ENCODE results near the gene USP47.

Gene USP47

GRCh38 chr11:11977206-11977938 is 135.6 kb downstream of the USP47 start:
- no peaks in the 10 kb centered on the region for H3K36me3 ChIP-seq (ENCODE audit: control insufficient read depth, low read length)
- no peak overlapping the region for H3K4me2 ChIP-seq (ENCODE audit: low read length)
- H3F3A ChIP-seq (ENCODE audit: control insufficient read depth, insufficient read depth): no peaks in the 10 kb centered on the region
- no peaks in the 10 kb centered on the region for H3K9me2 ChIP-seq (replicated peaks; ENCODE audit: control insufficient read depth, low read length)
- no peaks in the 10 kb centered on the region for H3K27me3 ChIP-seq (ENCODE audit: control insufficient read depth, low read length)
- peaks cover 5% of the 10 kb centered on the region for H3K4me1 ChIP-seq (ENCODE audit: control insufficient read depth, low read length)
- H3K9me3 ChIP-seq (ENCODE audit: control insufficient read depth, insufficient read depth, low read length): no peaks in the 10 kb centered on the region
- TF ChIP-seq EZH2phosphoT487 (IDR thresholded peaks at IDR 0.05; ENCODE audit: borderline replicate concordance, low read length): no peak
- TF ChIP-seq CTCF (IDR thresholded peaks at IDR 0.05; ENCODE audit: low read depth, low read length, poor library complexity, severe bottlenecking): no peak
- H4K20me1 ChIP-seq (ENCODE audit: control insufficient read depth, insufficient read depth, low read depth, low read length): no peaks in the 10 kb centered on the region
- no peak overlapping the region for H3K4me3 ChIP-seq (ENCODE audit: low read length)
- no peaks in the 10 kb centered on the region for H3K79me2 ChIP-seq (ENCODE audit: control insufficient read depth, low read length)
- H3K27ac ChIP-seq (ENCODE audit: low read depth, low read length): no peak overlapping the region

GRCh38 chr11:11978098-11978637 is 136.4 kb downstream of the USP47 start:
- no peak overlapping the region for H3K4me3 ChIP-seq (ENCODE audit: low read length)
- no peaks in the 10 kb centered on the region for H3K36me3 ChIP-seq (ENCODE audit: control insufficient read depth, low read length)
- no peaks in the 10 kb centered on the region for H3K9me2 ChIP-seq (replicated peaks; ENCODE audit: control insufficient read depth, low read length)
- no peak for TF ChIP-seq EZH2phosphoT487 (IDR thresholded peaks at IDR 0.05; ENCODE audit: borderline replicate concordance, low read length)
- 0 out of 2 replicates have a peak overlapping the region, but pooled peaks have one; percentile 11 for H3K4me2 ChIP-seq (ENCODE audit: low read length)
- no peaks in the 10 kb centered on the region for H3K9me3 ChIP-seq (ENCODE audit: control insufficient read depth, insufficient read depth, low read length)
- no peaks in the 10 kb centered on the region for H3F3A ChIP-seq (ENCODE audit: control insufficient read depth, insufficient read depth)
- no peaks in the 10 kb centered on the region for H4K20me1 ChIP-seq (ENCODE audit: control insufficient read depth, insufficient read depth, low read depth, low read length)
- no peak overlapping the region for H3K27ac ChIP-seq (ENCODE audit: low read depth, low read length)
- no peaks in the 10 kb centered on the region for H3K79me2 ChIP-seq (ENCODE audit: control insufficient read depth, low read length)
- no peaks in the 10 kb centered on the region for H3K27me3 ChIP-seq (ENCODE audit: control insufficient read depth, low read length)
- peaks cover 5% of the 10 kb centered on the region for H3K4me1 ChIP-seq (ENCODE audit: control insufficient read depth, low read length)

GRCh38 chr11:11978792-11979487 is 137.2 kb downstream of the USP47 start:
- Histone ChIP-seq H3K27ac (ENCODE audit: low read depth, low read length) (no peak overlapping the region), H3K4me1 (ENCODE audit: control insufficient read depth, low read length) (peaks cover 5% of the 10 kb centered on the region)

More at GRCh38 chr11:11978792-11979487, 137.2 kb downstream of the USP47 start:
- no peak overlapping the region for H3K4me2 ChIP-seq (ENCODE audit: low read length)
- TF ChIP-seq EZH2phosphoT487 (IDR thresholded peaks at IDR 0.05; ENCODE audit: borderline replicate concordance, low read length) (no peak), CTCF (IDR thresholded peaks at IDR 0.05; ENCODE audit: low read depth, low read length, poor library complexity, severe bottlenecking) (no peak)
- no peaks in the 10 kb centered on the region for H3K36me3 ChIP-seq (ENCODE audit: control insufficient read depth, low read length)
- H3K9me2 ChIP-seq (replicated peaks; ENCODE audit: control insufficient read depth, low read length): no peaks in the 10 kb centered on the region
- H4K20me1 ChIP-seq (ENCODE audit: control insufficient read depth, insufficient read depth, low read depth, low read length): no peaks in the 10 kb centered on the region
- H3K27me3 ChIP-seq (ENCODE audit: control insufficient read depth, low read length): no peaks in the 10 kb centered on the region
- H3K9me3 ChIP-seq (ENCODE audit: control insufficient read depth, insufficient read depth, low read length): no peaks in the 10 kb centered on the region
- no peak overlapping the region for H3K4me3 ChIP-seq (ENCODE audit: low read length)
- no peaks in the 10 kb centered on the region for H3F3A ChIP-seq (ENCODE audit: control insufficient read depth, insufficient read depth)
- no peaks in the 10 kb centered on the region for H3K79me2 ChIP-seq (ENCODE audit: control insufficient read depth, low read length)

Measured in DOHH2 (cell line).